H1 (cell line): Measurements from ENCODE around the gene ALDOC. TPM values are rescaled to one million over a fixed set of nuclear protein-coding genes. Genes with fewer than 3 reads are reported as not detected.

Experiments used
- CTCF ChIA-PET: fragments of 300-600 bp; sonication (Branson Sonifier 250); formaldehyde crosslinking; loops from one replicate; lab custom pipeline; 2021; ENCODE audit not compliant: partially characterized antibody; lab: Charles Lee
- POLR2A ChIA-PET: fragments of 300-600 bp; sonication (Branson Sonifier 250); formaldehyde crosslinking; loops from one replicate; lab custom pipeline; 2021; ENCODE audit warnings: inconsistent platforms; ENCODE audit not compliant: partially characterized antibody; lab: Charles Lee
- DNase-seq, 2 experiments: peaks; one replicate each; pipeline versions ENCODE4 v3.0.0 to v3.0.0-alpha.2; 2010 to 2022; ENCODE audit warnings: low spot score in 2 of 2, low read depth in 1 of 2, mixed read lengths in 1 of 2
- FAIRE-seq: peaks from 2 replicates; lab custom pipeline; 2011; peaks lifted over from hg19 to GRCh38; lab: Jason Lieb, UNC
- H2AFZ ChIP-seq: 2 replicates; pipeline ENCODE4 v1.8.1; 2012; ENCODE audit warnings: low read length, inconsistent platforms
- H2AK5ac ChIP-seq: 2 replicates; pipeline ENCODE4 v1.6.1; 2013; ENCODE audit warnings: low read depth, low read length
- H2BK120ac ChIP-seq: replicated peaks from 2 replicates; pipeline ENCODE3; 2013; ENCODE audit warnings: low read depth, low read length, inconsistent platforms
- H2BK12ac ChIP-seq: 2 replicates; pipeline ENCODE4 v1.6.1; 2013; ENCODE audit warnings: low read depth, low read length
- H2BK15ac ChIP-seq: 2 replicates; pipeline ENCODE4 v1.6.1; 2013; ENCODE audit warnings: low read length
- H2BK20ac ChIP-seq: 2 replicates; pipeline ENCODE4 v1.6.1; 2013; ENCODE audit warnings: low read length
- H2BK5ac ChIP-seq: 2 replicates; pipeline ENCODE4 v1.6.1; 2013; ENCODE audit warnings: low read depth, low read length
- H3K14ac ChIP-seq: 2 replicates; pipeline ENCODE4 v1.6.1; 2013; ENCODE audit warnings: inconsistent platforms; ENCODE audit not compliant: insufficient read length
- H3K18ac ChIP-seq: 2 replicates; pipeline ENCODE4 v1.6.1; 2013; ENCODE audit warnings: low read length; ENCODE audit errors: extremely low read depth
- H3K23ac ChIP-seq: 2 replicates; pipeline ENCODE4 v1.6.1; 2013; ENCODE audit warnings: inconsistent platforms; ENCODE audit not compliant: insufficient read length
- H3K23me2 ChIP-seq: 2 replicates; pipeline ENCODE4 v1.6.1; 2013; ENCODE audit warnings: low read depth, low read length
- H3K27ac ChIP-seq: 2 replicates; pipeline ENCODE4 v1.6.1; 2011; ENCODE audit warnings: low read depth, low read length, inconsistent platforms
- H3K27me3 ChIP-seq, 4 experiments: replicated peaks in 1 of 4; 1 replicate in 1 of 4; 2 replicates in 3 of 4; pipeline versions ENCODE4 v1.6.1 to v1.8.1; 2011 to 2013; ENCODE audit warnings: low read length in 3 of 4, mild to moderate bottlenecking in 3 of 4, inconsistent platforms in 2 of 4, mixed read lengths in 2 of 4, moderate library complexity in 1 of 4; ENCODE audit not compliant: control insufficient read depth in 3 of 4, insufficient read depth in 3 of 4; ENCODE audit errors: extremely low read depth in 1 of 4
- H3K36me3 ChIP-seq, 4 experiments: 2 replicates each; pipeline versions ENCODE4 v1.6.1 to v1.8.1; 2011 to 2013; ENCODE audit warnings: mild to moderate bottlenecking in 4 of 4, low read length in 3 of 4, moderate library complexity in 2 of 4, control low read depth in 1 of 4, inconsistent platforms in 1 of 4; ENCODE audit not compliant: insufficient read depth in 4 of 4, control insufficient read depth in 2 of 4
- H3K4ac ChIP-seq: replicated peaks from 2 replicates; pipeline ENCODE3; 2013; ENCODE audit warnings: low read length, low read depth, mixed read lengths, inconsistent platforms; ENCODE audit not compliant: insufficient read length
- H3K4me1 ChIP-seq, 4 experiments: replicated peaks in 1 of 4; 1 replicate in 1 of 4; 2 replicates in 3 of 4; pipeline versions ENCODE4 v1.6.1 to v1.8.1; 2011 to 2013; ENCODE audit warnings: low read length in 3 of 4, inconsistent platforms in 2 of 4, mixed read lengths in 1 of 4; ENCODE audit not compliant: insufficient read depth in 4 of 4, control insufficient read depth in 3 of 4
- H3K4me2 ChIP-seq, 2 experiments: 2 replicates each; pipeline versions ENCODE4 v1.6.1 to v1.8.1; 2011 to 2013; ENCODE audit warnings: low read depth in 2 of 2, low read length in 2 of 2, control low read depth in 1 of 2, inconsistent platforms in 1 of 2, mild to moderate bottlenecking in 1 of 2; ENCODE audit not compliant: insufficient read depth in 1 of 2
- H3K4me3 ChIP-seq, 4 experiments: fragments of 200-600, 300-600 bp in 1 of 4; sonication (generic), shearing (Covaris generic), sonication (Bioruptor Twin) in 1 of 4; 2 replicates each; pipeline versions ENCODE4 v1.5.1 to v1.8.1; 2011 to 2016; ENCODE audit warnings: low read length in 4 of 4, low read depth in 3 of 4, control low read depth in 2 of 4, inconsistent platforms in 2 of 4, mild to moderate bottlenecking in 2 of 4, mixed read lengths in 1 of 4, moderate library complexity in 1 of 4; ENCODE audit not compliant: insufficient read depth in 2 of 4; ENCODE audit errors: extremely low read depth in 1 of 4
- H3K56ac ChIP-seq: replicated peaks from 2 replicates; pipeline ENCODE3; 2013; ENCODE audit warnings: low read depth, mild to moderate bottlenecking, mixed read lengths, low read length, inconsistent platforms; ENCODE audit not compliant: insufficient read length
- H3K79me1 ChIP-seq: 2 replicates; pipeline ENCODE4 v1.6.1; 2013; ENCODE audit warnings: low read depth, low read length, control low read depth
- H3K79me2 ChIP-seq, 2 experiments: 2 replicates each; pipeline versions ENCODE4 v1.6.1 to v1.8.1; 2012 to 2013; ENCODE audit warnings: low read length in 2 of 2, mild to moderate bottlenecking in 2 of 2, inconsistent platforms in 1 of 2; ENCODE audit not compliant: insufficient read depth in 2 of 2, control insufficient read depth in 1 of 2
- H3K9ac ChIP-seq, 4 experiments: replicated peaks in 1 of 4; 1 replicate in 1 of 4; 2 replicates in 3 of 4; pipeline versions ENCODE4 v1.6.1 to v1.8.1; 2011 to 2013; ENCODE audit warnings: low read depth in 3 of 4, low read length in 3 of 4, control low read depth in 2 of 4, mild to moderate bottlenecking in 2 of 4, moderate library complexity in 2 of 4, inconsistent platforms in 1 of 4; ENCODE audit errors: extremely low read depth in 1 of 4
- H3K9me3 ChIP-seq, 2 experiments: 2 replicates each; pipeline versions ENCODE4 v1.6.1 to v1.8.1; 2012 to 2013; ENCODE audit warnings: mild to moderate bottlenecking in 2 of 2, moderate library complexity in 2 of 2, control low read depth in 1 of 2, inconsistent platforms in 1 of 2, low read depth in 1 of 2, low read length in 1 of 2, mixed read lengths in 1 of 2; ENCODE audit not compliant: insufficient read depth in 2 of 2
- H4K20me1 ChIP-seq, 2 experiments: replicated peaks in 1 of 2; 2 replicates each; pipeline versions ENCODE3 to v1.8.1; 2011 to 2013; ENCODE audit warnings: inconsistent platforms in 2 of 2, low read length in 2 of 2, mild to moderate bottlenecking in 1 of 2; ENCODE audit not compliant: insufficient read depth in 2 of 2, control insufficient read depth in 1 of 2
- H4K5ac ChIP-seq: 2 replicates; pipeline ENCODE4 v1.6.1; 2013; ENCODE audit warnings: low read length, low read depth, mixed read lengths, inconsistent platforms; ENCODE audit not compliant: insufficient read length
- H4K8ac ChIP-seq: 2 replicates; pipeline ENCODE4 v1.8.0; 2013; ENCODE audit warnings: mild to moderate bottlenecking, moderate library complexity, low read length, inconsistent platforms; ENCODE audit not compliant: insufficient read depth; ENCODE audit errors: extremely low read depth
- H4K91ac ChIP-seq: replicated peaks from 2 replicates; pipeline ENCODE3; 2013; ENCODE audit warnings: low read length, mixed read lengths, inconsistent platforms; ENCODE audit not compliant: insufficient read length
- CBX5 ChIP-seq: fragments of 300-800, 300-1000 bp; sonication (generic); IDR thresholded peaks from 2 replicates; pipeline ENCODE4 v1.7.1; 2016; ENCODE audit warnings: antibody characterized with exemption, low read length, low read depth
- CHD1 ChIP-seq: IDR thresholded peaks from 2 replicates; pipeline ENCODE4 v1.6.1; 2012; ENCODE audit warnings: low read depth, low read length, improper control_type of control experiment
- TAF7 ChIP-seq: optimal IDR thresholded peaks from 2 replicates; pipeline ENCODE3; 2011; ENCODE audit warnings: low read depth, mild to moderate bottlenecking, inconsistent platforms, low read length, moderate library complexity, borderline replicate concordance
- WGBS, 2 experiments: shearing (Covaris generic) in 1 of 2; methylation state at CpG; one replicate each; pipeline versions ENCODE4 v1.1.6 to v1.1.7; 2013 to 2015; ENCODE audit warnings: low lambda C conversion rate in 2 of 2, mixed read lengths in 2 of 2, inconsistent platforms in 1 of 2, low coverage in 1 of 2, missing lambda C conversion rate in 1 of 2; ENCODE audit not compliant: insufficient replicate concordance in 2 of 2, insufficient coverage in 1 of 2, insufficient read length in 1 of 2; ENCODE audit errors: extremely low coverage in 1 of 2, missing lambda C conversion rate in 1 of 2; 5-methylcytosine and 5-hydroxymethylcytosine counted together
- polyA plus RNA-seq, 7 experiments: library from polyadenylated mRNA; depleted of rRNA in 3 of 7; stranded (reverse) in 5 of 7; unstranded in 2 of 7; fragments of >200 nt in 5 of 7; fragments of 200-250 nt in 2 of 7; gene quantifications; 1 replicate in 5 of 7; 2 replicates in 1 of 7; 4 replicates in 1 of 7; pipeline versions ENCODE4 v1.2.1 to v1.2.3, GENCODE V29; 2011 to 2013; ENCODE audit warnings: missing spikeins in 2 of 7, mixed read lengths in 2 of 7
- total RNA-seq: library from RNA; stranded (reverse); fragmentation: NEBNext Ultra II Directional; extraction: Animal tissue kit (Norgen Biotek cat#: 25700); gene quantifications from 2 replicates; pipeline ENCODE4 v1.2.1, GENCODE V29; 2021

Gene ALDOC
- total and polyA plus RNA-seq, 2 of the 8 experiments (the other 6 are each of a cell fraction or from before 2014, with no cell fraction given): 51.6 to 103 TPM

DNA sequence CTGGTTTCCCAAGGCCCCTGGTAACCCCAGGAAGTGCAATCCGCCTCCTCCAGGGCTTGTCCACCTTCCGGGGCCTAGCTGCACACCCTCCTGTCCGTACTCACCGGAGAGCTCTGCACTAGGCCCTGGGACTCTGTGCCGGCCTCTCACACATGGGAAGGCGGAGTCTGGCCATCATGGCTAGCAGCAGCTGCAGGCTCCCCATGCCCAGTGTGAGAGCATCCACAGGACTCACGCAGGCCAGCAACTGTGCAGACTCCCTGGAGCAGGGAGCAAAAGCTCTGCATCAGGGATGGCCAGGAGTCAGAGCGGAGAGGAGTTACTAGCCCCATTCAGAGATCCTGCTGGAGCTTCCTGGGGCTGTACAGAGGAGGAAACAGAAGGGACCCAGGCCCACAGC is 50.3 kb downstream of the ALDOC start:
- H3K79me1 ChIP-seq: no peaks in the 10 kb centered on the region
- 86% methylated on average over 8 of the region's 8 CpGs; no CpG with 5 or more reads in 1 of the 2 experiments for WGBS, 2 experiments
- ChIA-PET POLR2A (interaction anchor here (1.5 kb wide), 1 partner anchor 12 kb away, joined by 4 read pairs; no protein-coding TSS in a partner anchor), CTCF (interaction anchor here (0.9 to 2.5 kb wide), 7 partner anchors 9 to 42 kb away, joined by 3 to 16 read pairs (median 9); no protein-coding TSS in a partner anchor)
- no peak overlapping the region for H3K23ac ChIP-seq
- H3K4ac ChIP-seq: no peak overlapping the region
- no peak overlapping the region for H3K9ac ChIP-seq
- no peaks in the 10 kb centered on the region for H3K36me3 ChIP-seq
- TF ChIP-seq CBX5: no peak
- TF ChIP-seq CHD1: no peak
- TF ChIP-seq TAF7: no peak
- H3K27me3 ChIP-seq: no peaks in the 10 kb centered on the region
- 0 out of 2 replicates have a peak overlapping the region, but pooled peaks have one; percentile 9 for H2BK12ac ChIP-seq
- H2AFZ ChIP-seq: no peak overlapping the region
- no peak overlapping the region for H3K14ac ChIP-seq
- H2AK5ac ChIP-seq: no peak overlapping the region
- no peak overlapping the region for H2BK120ac ChIP-seq
- H3K4me1 ChIP-seq: peaks cover 0 to 7% (median 0%) of the 10 kb centered on the region in 4 experiments; a peak in 2 of 7 replicates
- no peak overlapping the region for H3K18ac ChIP-seq
- no peak overlapping the region for H4K91ac ChIP-seq
- no peaks in the 10 kb centered on the region for H3K79me2 ChIP-seq
- no peaks in the 10 kb centered on the region for H3K23me2 ChIP-seq
- H3K4me3 ChIP-seq: no peak overlapping the region
- H4K5ac ChIP-seq: no peak overlapping the region
- H2BK20ac ChIP-seq: no peak overlapping the region
- H3K4me2 ChIP-seq: no peak overlapping the region
- H4K8ac ChIP-seq: no peak overlapping the region; the same call in 1 of the 2 replicates
- H3K56ac ChIP-seq: no peak overlapping the region
- H2BK15ac ChIP-seq: no peak overlapping the region
- H2BK5ac ChIP-seq: no peak overlapping the region
- no peaks in the 10 kb centered on the region for H4K20me1 ChIP-seq
- H3K9me3 ChIP-seq: no peaks in the 10 kb centered on the region
- no peak for FAIRE-seq
- no peak for DNase-seq
- no peak overlapping the region for H3K27ac ChIP-seq
